Gastrocnemius medialis (tissue), 4 donors: ENCODE measurements around the gene LIMK1. TPM values are rescaled to one million over a fixed set of nuclear protein-coding genes. Genes with fewer than 3 reads are reported as not detected.
A peak's percentile ranks its signal among the peaks of the same experiment; 100 is the strongest.

Source experiments
- ATAC-seq, 2 donors: fragments of 150-250 bp; one replicate each; pipeline ENCODE4 v1.9.1; 2016
- DNase-seq, 2 donors: peaks; one replicate each; pipeline ENCODE4 v3.0.0-alpha.2; 2019
- H3K27ac ChIP-seq, 4 donors: fragments of 200-600 bp; sonication (generic); 1 replicate in 1 of 4; 2 replicates in 3 of 4; pipeline ENCODE4 v1.5.1; 2016 to 2018; ENCODE audit warnings: mild to moderate bottlenecking in 2 of 4, moderate library complexity in 1 of 4
- H3K27me3 ChIP-seq, 3 donors: fragments of 200-600 bp; sonication (generic) in 2 of 3; 1 replicate in 1 of 3; 2 replicates in 2 of 3; pipeline versions ENCODE4 v1.5.1 to v1.6.0; 2016 to 2019; ENCODE audit warnings: mild to moderate bottlenecking in 1 of 3, moderate library complexity in 1 of 3
- H3K36me3 ChIP-seq, 2 donors: fragments of 200-600 bp; sonication (generic) in 1 of 2; one replicate each; pipeline ENCODE4 v1.5.1; 2017 to 2018
- H3K4me1 ChIP-seq, 2 donors: fragments of 200-600 bp; sonication (generic) in 1 of 2; one replicate each; pipeline ENCODE4 v1.5.1; 2016 to 2017; ENCODE audit warnings: mild to moderate bottlenecking in 2 of 2
- H3K4me3 ChIP-seq, 4 donors: fragments of 200-600 bp; sonication (generic) in 3 of 4; 1 replicate in 1 of 4; 2 replicates in 3 of 4; pipeline ENCODE4 v1.5.1; 2016 to 2019; ENCODE audit warnings: mild to moderate bottlenecking in 2 of 4
- H3K9me3 ChIP-seq, 3 donors: fragments of 200-600 bp; sonication (generic) in 2 of 3; 1 replicate in 1 of 3; 2 replicates in 2 of 3; pipeline ENCODE4 v1.5.1; 2016 to 2019
- CTCF ChIP-seq, 5 experiments: fragments of 450-650 bp in 3 of 5; fragments of 200-600 bp in 2 of 5; sonication (generic) in 2 of 5; IDR thresholded peaks in 4 of 5; conservative IDR thresholded peaks in 1 of 5; 1 replicate in 4 of 5; 2 replicates in 1 of 5; pipeline ENCODE4 v1.5.1; 2016 to 2019; ENCODE audit warnings: antibody characterized with exemption in 5 of 5, mild to moderate bottlenecking in 3 of 5, moderate library complexity in 3 of 5
- POLR2A ChIP-seq, 2 donors: fragments of 450-650 bp; IDR thresholded peaks; one replicate each; pipeline ENCODE4 v1.6.1; 2017; ENCODE audit warnings: antibody characterized with exemption in 2 of 2, mild to moderate bottlenecking in 2 of 2, moderate library complexity in 2 of 2
- in situ Hi-C, 4 donors: fragments of 200-750 bp; cut with MboI; loops; one replicate each; pipeline versions ENCODE4 v1.15.0 to v1.8.0; 2017; ENCODE audit warnings: low sequenced_read_pairs in 4 of 4
- intact Hi-C: fragments of 100-400 bp; cut with DNase I; formaldehyde crosslinking; loops from one replicate; pipeline ENCODE4 v1.15.1; 2023; ENCODE audit warnings: low total_unique reads
- total RNA-seq, 4 donors: library from RNA; depleted of rRNA; stranded (reverse); fragments of >200 nt; gene quantifications; one replicate each; pipeline versions ENCODE4 v1.1.0 to v1.2.3, GENCODE V29; 2016

LIMK1 gene
- total RNA-seq, result 10 to 100 TPM; 15.3 to 56.4 (median 23.3) TPM

GRCh38 chr7:74083117-74083876 is at the start of gene LIMK1:
TSS of gene LIMK1 (plus strand) at chr7:74083804. CDS start at chr7:74083991, 187 bp downstream.
- intact Hi-C loops, result loop anchor here (5.0 to 10.0 kb wide), 2 partner anchors 89 to 172 kb away; partner anchors contain the start of genes EIF4H and RFC2
- peak within 1 kb of the TSS; percentile 80 to 95 (median 81) for H3K4me3 ChIP-seq
- no peaks in the 10 kb centered on the region for H3K9me3 ChIP-seq
- H3K4me1 ChIP-seq, result peaks cover 17 to 21% of the 10 kb centered on the region in 2 donors
- H3K36me3 ChIP-seq, result peaks cover 0 to 26% of the 10 kb centered on the region in 2 donors
- ATAC-seq (peak; percentile 75 to 77), DNase-seq (peak; percentile 55 to 63)
- in situ Hi-C loops, result loop anchor here in 1 of 4 donors (10.0 kb wide), 1 partner anchor 92 kb away; the partner anchor contains the start of gene EIF4H
- peak within 1 kb of the TSS; percentile 78 to 93 (median 86) for H3K27ac ChIP-seq
- no peaks in the 10 kb centered on the region for H3K27me3 ChIP-seq
- TF ChIP-seq CTCF (IDR thresholded peaks at IDR 0.05 in 4 of 5, conservative IDR thresholded peaks at IDR 0.05 in 1 of 5), result no peak
- no peak for TF ChIP-seq POLR2A (IDR thresholded peaks at IDR 0.05)

- intact Hi-C loops, result loop anchor here (2.0 kb wide), 2 partner anchors 25 to 67 kb away; no protein-coding TSS in a partner anchor
- no peaks in the 10 kb centered on the region for H3K36me3 ChIP-seq
- no peak for DNase-seq
- TF ChIP-seq CTCF (IDR thresholded peaks at IDR 0.05 in 4 of 5, conservative IDR thresholded peaks at IDR 0.05 in 1 of 5) (no peak), POLR2A (IDR thresholded peaks at IDR 0.05) (no peak)
- in situ Hi-C loops, result no loop called here
- peaks cover 33 to 39% of the 10 kb centered on the region in 2 donors for H3K4me1 ChIP-seq
- peak overlapping the region; percentile 77 to 84 (median 82) for H3K27ac ChIP-seq
- H3K4me3 ChIP-seq, result no peak overlapping the region
- H3K27me3 ChIP-seq, result no peaks in the 10 kb centered on the region
- ATAC-seq, result peak in 1 of 2 donors; percentile 8
- H3K9me3 ChIP-seq, result no peaks in the 10 kb centered on the region
Observed at GRCh38 chr7:74037609-74038008, 46.0 kb upstream of the LIMK1 start.

- peaks cover 32 to 37% of the 10 kb centered on the region in 2 donors for H3K4me1 ChIP-seq
- TF ChIP-seq CTCF (IDR thresholded peaks at IDR 0.05 in 4 of 5, conservative IDR thresholded peaks at IDR 0.05 in 1 of 5) (no peak), POLR2A (IDR thresholded peaks at IDR 0.05) (peak in 1 of 2 donors; percentile 24)
- in situ Hi-C loops (no loop called here), intact Hi-C loops (loop anchor here (2.0 kb wide), 2 partner anchors 26 to 66 kb away; no protein-coding TSS in a partner anchor)
- H3K4me3 ChIP-seq, result no peak overlapping the region
- H3K27me3 ChIP-seq, result no peaks in the 10 kb centered on the region
- no peaks in the 10 kb centered on the region for H3K9me3 ChIP-seq
- no peaks in the 10 kb centered on the region for H3K36me3 ChIP-seq
- peak; percentile 80 to 84 for DNase-seq
- peak; percentile 76 to 87 for ATAC-seq
- H3K27ac ChIP-seq, result peak overlapping the region; percentile 77 to 84 (median 82)
Observed at GRCh38 chr7:74038194-74038961, 45.2 kb upstream of the LIMK1 start.

- Histone ChIP-seq H3K4me1 (peaks cover 28 to 29% of the 10 kb centered on the region in 2 donors), H3K27me3 (no peaks in the 10 kb centered on the region), H3K9me3 (no peaks in the 10 kb centered on the region), H3K27ac (peak overlapping the region; percentile 77 to 84 (median 82)), H3K4me3 (no peak overlapping the region), H3K36me3 (no peaks in the 10 kb centered on the region)
- ATAC-seq, result peak; percentile 70 to 75
- in situ Hi-C loops (no loop called here), intact Hi-C loops (loop anchor here (2.0 kb wide), 2 partner anchors 27 to 65 kb away; no protein-coding TSS in a partner anchor)
- TF ChIP-seq CTCF (IDR thresholded peaks at IDR 0.05 in 4 of 5, conservative IDR thresholded peaks at IDR 0.05 in 1 of 5) (no peak), POLR2A (IDR thresholded peaks at IDR 0.05) (peak in 1 of 2 donors; percentile 25)
- peak; percentile 75 to 85 for DNase-seq
Observed at GRCh38 chr7:74039337-74039736, 44.3 kb upstream of the LIMK1 start.
